Gastrocnemius medialis (tissue), 4 donors: ENCODE data around the gene OR2K2.
"Not testable (repeated sequence)": the region's sequence is repeated elsewhere in the genome, so short reads cannot be mapped to it uniquely, and the experiment has no call there.

ENCODE experiments used
- POLR2A ChIP-seq, 2 donors: fragments of 450-650 bp; IDR thresholded peaks; one replicate each; pipeline ENCODE4 v1.6.1; 2017; ENCODE audit warnings: antibody characterized with exemption in 2 of 2, mild to moderate bottlenecking in 2 of 2, moderate library complexity in 2 of 2
- TF ChIP-seq, protein P1 (sequence below), 5 experiments: fragments of 450-650 bp in 3 of 5; fragments of 200-600 bp in 2 of 5; sonication (generic) in 2 of 5; IDR thresholded peaks in 4 of 5; conservative IDR thresholded peaks in 1 of 5; 1 replicate in 4 of 5; 2 replicates in 1 of 5; pipeline ENCODE4 v1.5.1; 2016 to 2019; ENCODE audit warnings: antibody characterized with exemption in 5 of 5, mild to moderate bottlenecking in 3 of 5, moderate library complexity in 3 of 5

DNA sequence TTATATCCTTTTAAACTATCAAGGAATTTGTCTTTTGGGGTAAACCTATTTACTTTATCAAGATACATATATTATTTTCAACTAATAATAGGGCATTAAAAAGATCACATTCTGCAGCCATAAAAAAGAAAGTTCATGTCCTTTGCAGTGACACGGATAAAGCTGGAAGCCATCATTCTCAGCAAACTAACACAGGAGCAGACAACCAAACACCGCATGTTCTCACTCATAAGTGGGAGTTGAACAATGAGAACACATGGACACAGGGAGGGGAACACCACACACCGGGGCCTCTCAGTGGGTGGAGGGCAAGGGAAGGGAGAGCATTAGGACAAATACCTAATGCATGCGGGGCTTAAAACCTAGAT lies 30.4 kb downstream of the OR2K2 start:
- TF ChIP-seq, protein P1, sequence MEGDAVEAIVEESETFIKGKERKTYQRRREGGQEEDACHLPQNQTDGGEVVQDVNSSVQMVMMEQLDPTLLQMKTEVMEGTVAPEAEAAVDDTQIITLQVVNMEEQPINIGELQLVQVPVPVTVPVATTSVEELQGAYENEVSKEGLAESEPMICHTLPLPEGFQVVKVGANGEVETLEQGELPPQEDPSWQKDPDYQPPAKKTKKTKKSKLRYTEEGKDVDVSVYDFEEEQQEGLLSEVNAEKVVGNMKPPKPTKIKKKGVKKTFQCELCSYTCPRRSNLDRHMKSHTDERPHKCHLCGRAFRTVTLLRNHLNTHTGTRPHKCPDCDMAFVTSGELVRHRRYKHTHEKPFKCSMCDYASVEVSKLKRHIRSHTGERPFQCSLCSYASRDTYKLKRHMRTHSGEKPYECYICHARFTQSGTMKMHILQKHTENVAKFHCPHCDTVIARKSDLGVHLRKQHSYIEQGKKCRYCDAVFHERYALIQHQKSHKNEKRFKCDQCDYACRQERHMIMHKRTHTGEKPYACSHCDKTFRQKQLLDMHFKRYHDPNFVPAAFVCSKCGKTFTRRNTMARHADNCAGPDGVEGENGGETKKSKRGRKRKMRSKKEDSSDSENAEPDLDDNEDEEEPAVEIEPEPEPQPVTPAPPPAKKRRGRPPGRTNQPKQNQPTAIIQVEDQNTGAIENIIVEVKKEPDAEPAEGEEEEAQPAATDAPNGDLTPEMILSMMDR (IDR thresholded peaks at IDR 0.05 in 4 of 5, conservative IDR thresholded peaks at IDR 0.05 in 1 of 5), result not testable (repeated sequence)
- not testable (repeated sequence) for TF ChIP-seq POLR2A (IDR thresholded peaks at IDR 0.05)
